Adrenal gland (tissue), 12 donors: ENCODE data around the gene DUS1L. TPM values are rescaled to one million over a fixed set of nuclear protein-coding genes. Genes with fewer than 3 reads are reported as not detected.

ENCODE experiments used
- DNase-seq, 7 donors: peaks; one replicate each; pipeline ENCODE4 v3.0.0-alpha.2; 2019 to 2020
- H3K27ac ChIP-seq, 5 donors: fragments of 200-600 bp; sonication (generic) in 4 of 5; 1 replicate in 3 of 5; 2 replicates in 2 of 5; pipeline versions ENCODE4 v1.5.1 to v1.8.0; 2016 to 2020; ENCODE audit warnings: mild to moderate bottlenecking in 1 of 5
- H3K27me3 ChIP-seq: fragments of 200-600 bp; 2 replicates; pipeline ENCODE4 v1.8.0; 2021
- H3K36me3 ChIP-seq, 2 donors: fragments of 200-600 bp; replicated peaks in 1 of 2; 1 replicate in 1 of 2; 2 replicates in 1 of 2; pipeline versions ENCODE4 v1.5.1 to v1.8.0; 2018 to 2022
- H3K4me1 ChIP-seq, 2 donors: fragments of 200-600 bp; replicated peaks in 1 of 2; 1 replicate in 1 of 2; 2 replicates in 1 of 2; pipeline versions ENCODE4 v1.5.1 to v1.8.0; 2018 to 2021
- H3K4me3 ChIP-seq, 4 donors: fragments of 200-600 bp; sonication (generic) in 3 of 4; one replicate each; pipeline ENCODE4 v1.5.1; 2016 to 2018
- H3K9me3 ChIP-seq, 3 donors: fragments of 200-600 bp; sonication (generic) in 1 of 3; replicated peaks in 1 of 3; 1 replicate in 2 of 3; 2 replicates in 1 of 3; pipeline versions ENCODE4 v1.5.1 to v1.8.0; 2016 to 2021
- POLR2A ChIP-seq, 2 donors: fragments of 450-650 bp; IDR thresholded peaks; one replicate each; pipeline ENCODE4 v1.6.1; 2017; ENCODE audit warnings: antibody characterized with exemption in 2 of 2, mild to moderate bottlenecking in 2 of 2, moderate library complexity in 1 of 2
- WGBS, 4 donors: extraction: QIAGEN DNeasy Blood & Tissue Kit in 2 of 4; methylation state at CpG; one replicate each; pipeline versions ENCODE4 v1.1.5 to v1.1.7; 2013 to 2017; 5-methylcytosine and 5-hydroxymethylcytosine counted together
- intact Hi-C, 2 donors: fragments of 100-400 bp; cut with DNase I; formaldehyde crosslinking; loops; one replicate each; pipeline versions ENCODE4 v1.14.1 to v1.15.0; 2022 to 2023
- polyA plus RNA-seq, 3 donors: library from polyadenylated mRNA; stranded (reverse); fragments of 200-250 nt in 2 of 3; fragments of 350-450 nt in 1 of 3; fragmentation: Illumina TruSeq in 1 of 3; extraction: RNeasy Lipid Tissue Mini Kit (QIAGEN cat#74804) in 1 of 3; gene quantifications; one replicate each; pipeline ENCODE4 v1.2.3, GENCODE V29; 2013 to 2014
- total RNA-seq, 9 donors: library from RNA; depleted of rRNA in 4 of 9; stranded (reverse); fragments of >200 nt in 4 of 9; fragments of 120-200 nt in 1 of 9; fragmentation: NEBNext Ultra II Directional in 1 of 9; extraction: Animal tissue kit (Norgen Biotek cat#: 25700) in 1 of 9; gene quantifications; one replicate each; pipeline versions ENCODE4 v1.1.0 to v1.2.4, GENCODE V29; 2013 to 2023
- TF ChIP-seq, protein P1 (sequence below), 6 experiments: fragments of 450-650 bp in 4 of 6; fragments of 200-600 bp in 2 of 6; sonication (generic) in 1 of 6; IDR thresholded peaks; 1 replicate in 5 of 6; 2 replicates in 1 of 6; pipeline versions ENCODE4 v1.5.1 to v1.8.0; 2016 to 2021; ENCODE audit warnings: antibody characterized with exemption in 6 of 6, mild to moderate bottlenecking in 2 of 6, moderate library complexity in 1 of 6
- donor health status: healthy with polysubstance abuse.
- donor health status: Bipolar disorder and iron deficiency.
- donor health status: DM: yes; HTN: yes; CAD: no.
- donor health status: DM: no; HTN: no; CAD: no.
- donor health status: DM: no; HTN: no; CAD: no.
- donor health status: DM: yes; HTN: yes; CAD: no.

DUS1L gene
- total and polyA plus RNA-seq, 12 donors = 38.5 to 397 (median 75.7) TPM

DNA sequence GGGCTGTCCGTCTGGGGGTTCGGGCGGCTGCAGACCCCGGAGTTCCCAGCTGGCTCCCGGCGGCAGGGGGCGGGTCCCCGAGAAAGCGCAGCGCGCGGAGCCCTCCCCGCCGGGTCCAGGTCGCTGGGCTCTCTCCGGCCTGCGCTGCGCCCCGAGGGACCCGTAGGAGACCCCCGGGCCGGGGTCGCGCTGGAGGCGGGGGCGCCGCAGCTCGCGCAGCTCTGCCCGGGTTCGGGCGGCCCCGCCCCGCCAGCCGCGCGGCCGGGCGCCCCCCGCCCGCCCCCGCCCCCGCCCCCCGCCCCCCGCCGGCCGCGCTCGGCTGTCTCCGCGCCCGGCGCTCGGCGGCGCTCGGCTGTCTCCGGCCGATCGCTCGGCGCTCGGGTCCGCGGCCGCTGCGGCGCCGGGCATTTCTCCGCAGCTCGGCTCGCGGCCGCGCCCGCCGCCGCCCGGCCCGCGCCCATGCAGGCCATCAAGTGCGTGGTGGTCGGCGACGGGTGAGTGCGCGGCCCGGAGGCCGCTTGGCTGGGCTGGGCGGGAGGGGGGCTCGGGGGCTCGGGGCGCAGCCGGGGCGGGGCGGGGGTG is 34.2 kb downstream of the DUS1L start, which contains the start of gene RAC3:
RAC3 (plus strand) TSS at position 376 of the 582 bp plus-strand sequence; CDS start at position 460, 84 bp downstream.
- 0 to 1% (median 1%) methylated on average over 29 to 81 of the region's 96 CpGs; no CpG with 5 or more reads in 1 of the 4 donors for WGBS, 4 donors
- no peak for TF ChIP-seq POLR2A (IDR thresholded peaks at IDR 0.05)
- TF ChIP-seq, protein P1, sequence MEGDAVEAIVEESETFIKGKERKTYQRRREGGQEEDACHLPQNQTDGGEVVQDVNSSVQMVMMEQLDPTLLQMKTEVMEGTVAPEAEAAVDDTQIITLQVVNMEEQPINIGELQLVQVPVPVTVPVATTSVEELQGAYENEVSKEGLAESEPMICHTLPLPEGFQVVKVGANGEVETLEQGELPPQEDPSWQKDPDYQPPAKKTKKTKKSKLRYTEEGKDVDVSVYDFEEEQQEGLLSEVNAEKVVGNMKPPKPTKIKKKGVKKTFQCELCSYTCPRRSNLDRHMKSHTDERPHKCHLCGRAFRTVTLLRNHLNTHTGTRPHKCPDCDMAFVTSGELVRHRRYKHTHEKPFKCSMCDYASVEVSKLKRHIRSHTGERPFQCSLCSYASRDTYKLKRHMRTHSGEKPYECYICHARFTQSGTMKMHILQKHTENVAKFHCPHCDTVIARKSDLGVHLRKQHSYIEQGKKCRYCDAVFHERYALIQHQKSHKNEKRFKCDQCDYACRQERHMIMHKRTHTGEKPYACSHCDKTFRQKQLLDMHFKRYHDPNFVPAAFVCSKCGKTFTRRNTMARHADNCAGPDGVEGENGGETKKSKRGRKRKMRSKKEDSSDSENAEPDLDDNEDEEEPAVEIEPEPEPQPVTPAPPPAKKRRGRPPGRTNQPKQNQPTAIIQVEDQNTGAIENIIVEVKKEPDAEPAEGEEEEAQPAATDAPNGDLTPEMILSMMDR (IDR thresholded peaks at IDR 0.05) = no peak
- intact Hi-C loops = loop anchor here in 1 of 2 donors (2.0 to 10.0 kb wide), 2 partner anchors 123 to 283 kb away; partner anchors contain the start of gene CD7

DNA sequence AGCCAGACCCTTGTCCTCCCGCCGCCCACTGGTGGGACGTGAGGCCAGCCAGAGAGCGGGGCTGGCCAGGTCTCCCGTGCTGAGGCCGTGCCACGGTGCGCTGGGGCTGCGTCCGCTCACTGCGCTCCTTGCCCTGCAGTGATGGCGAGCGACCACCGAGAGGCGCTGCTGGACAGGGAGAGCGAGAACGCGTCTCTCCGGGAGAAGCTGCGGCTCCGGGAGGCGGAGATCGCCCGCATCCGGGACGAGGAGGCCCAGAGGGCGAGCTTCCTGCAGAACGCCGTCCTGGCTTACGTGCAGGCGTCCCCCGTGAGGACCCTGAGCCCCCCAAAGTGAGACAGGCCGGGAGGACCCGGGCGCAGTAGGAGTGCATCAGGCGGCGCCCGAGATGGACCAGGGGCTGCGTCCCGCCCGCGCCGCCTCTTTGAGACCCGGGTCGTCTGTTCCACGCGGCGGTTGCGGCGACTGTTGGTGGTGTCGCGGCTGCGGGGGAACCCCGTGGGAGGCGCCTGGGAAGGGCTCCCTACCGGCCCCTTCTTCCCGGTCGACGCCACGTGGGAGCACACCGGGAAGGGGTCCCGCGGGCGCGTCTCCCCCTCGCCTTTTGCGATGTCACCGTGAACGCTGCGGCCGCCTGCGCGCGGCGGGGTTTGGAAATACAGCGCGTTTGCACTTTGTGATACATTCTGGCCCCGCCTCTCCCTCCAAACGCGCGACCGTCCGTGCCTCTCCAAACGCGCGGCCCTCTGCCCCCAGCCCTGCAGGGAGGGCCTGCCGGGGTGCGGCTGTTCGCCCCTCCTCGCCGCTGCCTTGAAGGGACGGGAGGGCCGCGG is 34.9 kb downstream of the DUS1L start:
- TF ChIP-seq POLR2A (IDR thresholded peaks at IDR 0.05) = no peak
- TF ChIP-seq, protein P1 (IDR thresholded peaks at IDR 0.05) = peak; percentile 87 to 99 (median 96)
- WGBS, 4 donors = 0 to 1% (median 0%) methylated on average over 33 to 94 of the region's 94 CpGs
- peak overlapping the region in 3 of 5 donors; percentile 22 to 77 (median 61) for H3K27ac ChIP-seq
- no peaks in the 10 kb centered on the region for H3K36me3 ChIP-seq
- intact Hi-C loops = loop anchor here in 1 of 2 donors (2.0 to 10.0 kb wide), 2 partner anchors 124 to 284 kb away; partner anchors contain the start of gene CD7
- peaks cover under 1 to 10% of the 10 kb centered on the region in 2 donors for H3K4me1 ChIP-seq
- peak; percentile 85 to 91 (median 89) for DNase-seq
- H3K4me3 ChIP-seq = peak overlapping the region in 1 of 4 donors; percentile 53
- no peaks in the 10 kb centered on the region for H3K27me3 ChIP-seq
- no peaks in the 10 kb centered on the region for H3K9me3 ChIP-seq

More for the DNA sequence above, 34.2 kb downstream of the DUS1L start, which contains the start of gene RAC3:
- peak in 1 of 7 donors; percentile 37 for DNase-seq
- Histone ChIP-seq H3K4me1 (peaks cover 7 to 16% of the 10 kb centered on the region in 2 donors), H3K9me3 (no peaks in the 10 kb centered on the region), H3K27me3 (no peaks in the 10 kb centered on the region), H3K36me3 (no peaks in the 10 kb centered on the region), H3K4me3 (peak within 1 kb of the TSS in 1 of 4 donors; percentile 53), H3K27ac (peak within 1 kb of the TSS in 3 of 5 donors; percentile 22 to 77 (median 61))

DNA sequence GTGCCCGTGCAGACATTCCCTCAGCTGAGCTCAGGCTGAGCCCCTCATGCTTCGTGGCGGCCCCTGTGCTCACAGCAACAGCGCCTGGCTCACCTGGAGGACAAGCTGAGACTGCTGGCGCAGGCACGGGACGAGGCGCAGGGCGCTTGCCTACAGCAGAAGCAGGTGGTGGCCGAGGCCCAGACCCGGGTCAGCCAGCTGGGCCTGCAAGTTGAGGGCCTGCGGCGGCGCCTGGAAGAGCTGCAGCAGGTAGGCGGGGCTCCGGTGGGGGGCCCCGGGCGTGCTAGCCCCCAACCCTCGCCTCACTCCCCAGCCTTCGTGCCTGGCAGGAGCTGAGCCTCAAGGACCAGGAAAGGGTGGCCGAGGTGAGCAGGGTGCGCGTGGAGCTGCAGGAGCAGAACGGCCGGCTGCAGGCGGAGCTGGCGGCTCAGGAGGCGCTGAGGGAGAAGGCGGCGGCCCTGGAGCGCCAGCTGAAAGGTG is 35.6 kb downstream of the DUS1L start:
- no peaks in the 10 kb centered on the region for H3K9me3 ChIP-seq
- no peaks in the 10 kb centered on the region for H3K27me3 ChIP-seq
- WGBS, 4 donors = 0 to 75% (median 66%) methylated on average over 1 to 31 of the region's 31 CpGs
- intact Hi-C loops = loop anchor here (2.0 to 10.0 kb wide), 4 partner anchors 122 to 285 kb away; partner anchors contain the start of gene CD7 (in 1 of the 2)
- no peaks in the 10 kb centered on the region for H3K36me3 ChIP-seq
- H3K4me3 ChIP-seq = no peak overlapping the region
- no peak for DNase-seq
- TF ChIP-seq, protein P1 (IDR thresholded peaks at IDR 0.05) = no peak
- TF ChIP-seq POLR2A (IDR thresholded peaks at IDR 0.05) = no peak
- H3K27ac ChIP-seq = no peak overlapping the region
- peaks cover 0 to 10% of the 10 kb centered on the region in 2 donors for H3K4me1 ChIP-seq

DNA sequence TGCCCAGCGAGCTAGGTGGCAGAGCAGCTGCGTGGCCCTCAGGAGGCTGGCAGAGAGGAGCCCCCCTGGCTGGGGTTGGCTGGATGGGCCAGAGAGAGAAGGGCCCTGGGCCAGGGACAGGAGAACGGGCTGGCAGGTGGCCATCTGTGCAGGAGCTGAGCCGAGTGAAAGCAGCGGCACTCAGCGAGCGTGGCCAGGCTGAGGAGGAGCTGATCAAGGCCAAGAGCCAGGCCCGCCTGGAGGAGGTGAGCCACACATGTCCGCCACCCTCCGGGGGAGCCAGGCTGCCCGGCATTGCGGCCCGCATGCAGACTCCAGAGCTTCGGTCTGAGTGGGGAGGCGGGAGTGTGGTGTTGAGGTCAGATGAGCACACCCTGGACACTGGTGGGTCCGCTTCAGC is 36.2 kb downstream of the DUS1L start:
- no peak overlapping the region for H3K27ac ChIP-seq
- WGBS, 4 donors = 79 to 85% (median 82%) methylated on average over 12 to 16 of the region's 16 CpGs
- intact Hi-C loops = loop anchor here (5.0 to 10.0 kb wide), 2 partner anchors 123 to 265 kb away; no protein-coding TSS in a partner anchor
- H3K4me3 ChIP-seq = no peak overlapping the region
- DNase-seq = no peak
- no peaks in the 10 kb centered on the region for H3K36me3 ChIP-seq
- H3K4me1 ChIP-seq = peaks cover 0 to 12% of the 10 kb centered on the region in 2 donors
- TF ChIP-seq, protein P1 (IDR thresholded peaks at IDR 0.05) = no peak
- no peak for TF ChIP-seq POLR2A (IDR thresholded peaks at IDR 0.05)
- H3K27me3 ChIP-seq = no peaks in the 10 kb centered on the region
- no peaks in the 10 kb centered on the region for H3K9me3 ChIP-seq
